ENCODE measurements around the gene RTP2.

The RTP2 gene

GRCh38 chr3:187702507-187703033, at the start of gene RTP2:
Gene RTP2, minus strand, starts transcription at chr3:187702557. Its CDS starts 429 bp downstream, at chr3:187702128.
- DNase-seq = no peak

- DNase-seq = no peak
Measured at GRCh38 chr3:187750513-187751123, 48.3 kb upstream of the RTP2 start.

- DNase-seq = no peak
Measured at GRCh38 chr3:187750006-187750512, 47.7 kb upstream of the RTP2 start.

DNA sequence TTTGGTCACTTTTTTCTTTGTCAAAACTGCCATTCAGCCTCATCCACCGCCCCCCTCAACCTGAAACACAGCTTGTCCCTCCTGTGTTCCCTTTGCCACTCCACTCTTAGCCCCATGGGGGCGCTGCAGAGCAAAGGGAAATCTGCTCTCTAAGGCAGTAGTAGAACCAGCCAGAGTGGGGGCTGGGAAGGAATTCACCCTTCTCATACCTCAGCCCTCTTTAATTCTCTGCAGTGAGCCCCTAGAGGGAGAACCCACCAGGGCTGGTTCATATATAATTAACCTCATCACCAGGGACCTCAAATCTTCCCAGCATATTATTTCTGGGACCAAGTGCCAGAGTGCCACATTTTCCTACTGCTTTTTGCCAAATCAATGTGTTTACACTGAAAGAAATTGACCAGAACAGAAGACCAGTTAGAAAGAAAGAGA, 45.7 kb upstream of the RTP2 start:
- peak; percentile 47 to 62 for DNase-seq

GRCh38 chr3:187747506-187747905, 45.1 kb upstream of the RTP2 start:
- no peak for DNase-seq

DNA sequence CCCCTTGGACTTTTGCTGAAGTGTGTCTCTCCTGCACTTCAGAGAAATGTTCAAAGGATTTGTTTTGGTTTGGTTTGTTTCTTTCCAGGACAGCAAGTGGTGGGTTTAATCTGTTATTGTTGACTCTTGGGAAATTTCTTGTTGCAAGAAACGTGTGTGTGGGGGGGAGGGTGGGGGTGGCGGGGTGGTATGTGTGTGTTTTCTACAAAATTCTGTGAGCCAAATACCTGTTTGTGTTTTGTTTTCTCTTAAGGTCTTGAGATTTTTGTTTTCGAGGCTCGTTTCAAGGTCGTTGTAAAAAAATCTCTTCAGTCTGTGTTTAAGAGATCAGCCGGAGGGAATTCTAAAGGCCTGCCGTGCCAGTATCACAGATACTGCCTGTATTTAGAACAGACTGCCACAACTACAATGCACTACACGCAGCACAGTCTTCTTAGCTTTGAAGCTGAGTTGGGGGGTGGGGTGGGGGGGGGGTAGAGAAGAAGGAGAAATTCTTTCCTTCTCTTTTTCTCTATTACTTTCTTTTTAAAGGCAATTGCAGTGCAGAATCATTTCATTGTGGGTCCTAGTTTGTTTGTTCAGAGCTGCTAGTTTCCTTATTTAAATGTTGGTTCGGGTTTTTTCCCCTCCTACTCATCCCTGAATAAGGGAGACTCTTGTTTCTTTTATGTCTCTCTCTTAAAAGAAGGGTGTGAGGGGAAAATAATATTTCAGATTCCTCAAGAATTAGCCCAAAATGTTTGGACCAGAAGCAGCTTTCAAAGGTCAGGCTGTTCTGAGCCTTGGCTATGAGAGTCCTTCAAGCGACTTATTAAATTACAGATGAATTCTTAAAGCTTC, 44.3 kb upstream of the RTP2 start:
- no peak for DNase-seq

DNA sequence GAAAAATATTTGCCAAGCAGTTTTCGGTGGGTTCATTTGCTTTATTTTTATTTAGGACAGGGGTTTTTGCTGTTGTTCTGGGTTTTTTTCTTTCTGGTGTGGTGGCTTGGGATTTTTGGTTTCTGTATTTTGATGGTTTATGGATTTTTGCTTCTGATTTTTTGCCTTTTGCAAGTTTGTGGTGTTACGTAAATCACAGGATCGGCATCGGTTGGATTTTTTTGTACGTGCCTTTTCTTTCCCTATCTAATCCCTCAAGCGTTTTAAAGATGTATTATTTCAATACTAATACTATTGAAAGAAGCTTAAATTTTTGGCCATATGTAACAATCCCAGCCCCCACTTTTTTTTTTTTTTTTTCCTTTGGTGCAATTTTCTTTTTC, 43.7 kb upstream of the RTP2 start:
- DNase-seq = no peak

GRCh38 chr3:187745201-187746058, 43.1 kb upstream of the RTP2 start, which contains the start of gene BCL6:
Gene BCL6, minus strand, starts transcription at chr3:187745468. Its CDS starts 11,775 bp downstream, at chr3:187733693.
- DNase-seq = peak; percentile 90 to 93

- DNase-seq = peak; percentile 53 to 55
Measured at GRCh38 chr3:187744169-187745151, 42.1 kb upstream of the RTP2 start.

DNA sequence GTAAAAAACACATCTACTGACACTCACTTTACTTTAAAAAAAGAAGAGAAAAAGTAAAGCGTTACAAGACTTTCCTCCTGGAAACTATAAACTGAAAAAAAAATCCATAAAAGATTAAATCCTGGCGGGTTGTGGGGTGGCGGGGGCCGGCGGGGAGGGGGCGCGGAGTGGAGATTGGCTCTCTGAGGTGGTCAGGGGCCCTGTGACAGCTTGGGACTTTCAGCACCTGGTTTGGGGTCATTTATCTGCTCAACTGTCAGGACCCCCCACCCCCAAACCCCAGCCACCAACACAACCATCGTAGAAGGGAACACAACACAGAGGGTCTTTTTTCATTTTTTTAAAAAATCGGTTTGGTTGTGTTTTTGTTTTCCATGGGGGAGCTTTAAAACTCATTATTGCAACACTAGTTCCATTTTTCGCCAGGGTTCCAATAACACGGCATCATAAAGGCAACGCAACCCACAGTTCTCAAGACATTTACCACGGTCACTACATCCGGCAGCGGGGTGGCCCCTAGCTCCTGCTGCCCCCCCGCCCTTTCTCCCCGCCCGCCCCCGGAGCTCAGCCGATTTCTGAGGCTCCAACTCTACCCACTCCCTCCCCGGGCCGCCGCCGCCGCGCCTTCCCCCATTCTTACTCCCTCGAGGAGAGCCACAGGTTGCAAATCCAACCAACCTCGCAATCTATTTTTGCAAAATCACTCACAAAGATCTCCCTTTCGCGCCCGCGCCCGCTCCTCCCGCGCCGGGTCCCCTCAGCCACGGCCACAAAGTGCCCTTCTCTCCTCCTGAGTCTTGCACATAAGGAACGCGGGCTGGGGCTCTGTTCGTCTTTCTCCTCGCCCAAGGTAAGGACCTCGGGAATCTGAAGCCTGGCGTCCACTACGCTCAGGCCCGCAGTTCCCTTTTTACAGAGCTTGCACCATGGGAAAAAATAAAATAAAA, 41.1 kb upstream of the RTP2 start:
- DNase-seq = peak in 1 of 2 donors; percentile 53

DNA sequence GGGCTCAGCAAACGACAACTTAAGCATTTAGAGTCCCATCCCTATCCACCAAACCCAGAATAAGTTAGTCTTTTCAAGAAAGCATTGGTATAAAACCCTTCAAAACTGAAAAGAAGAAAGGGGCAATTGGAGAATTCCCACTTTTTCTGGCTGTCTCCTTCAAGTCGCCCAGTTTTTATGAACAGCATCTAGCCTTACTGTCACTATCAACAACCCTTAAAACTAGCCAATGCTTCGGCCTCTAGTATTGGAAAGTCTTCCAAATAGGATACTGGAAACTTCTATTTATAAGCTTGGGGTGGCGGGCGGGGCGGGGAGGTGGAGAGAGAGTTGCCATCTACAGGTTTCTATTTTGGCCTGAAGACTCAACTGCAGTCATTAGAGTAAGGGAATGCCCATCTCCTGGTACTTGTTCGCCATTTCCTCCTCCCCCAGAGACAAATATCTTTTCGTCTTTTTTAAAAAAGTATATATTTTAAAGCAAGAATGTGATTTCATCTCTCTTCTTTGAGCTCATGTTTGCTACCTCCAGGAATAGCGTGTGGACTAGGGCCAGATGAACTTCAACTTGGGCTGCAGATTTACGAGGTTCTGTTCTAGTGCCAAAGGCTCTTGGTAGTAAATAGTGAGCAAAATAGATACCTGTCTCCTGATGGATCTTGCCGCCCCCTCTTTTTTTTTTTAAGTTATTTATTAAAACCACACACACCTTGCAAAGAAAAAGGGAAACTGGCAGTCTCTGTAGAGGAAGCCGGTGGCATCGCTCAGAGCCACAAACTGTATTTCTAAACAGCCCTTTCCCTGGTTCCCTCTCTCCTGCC, 40.2 kb upstream of the RTP2 start:
- DNase-seq = peak in 1 of 2 donors; percentile 33

- peak; percentile 70 to 74 for DNase-seq
Measured at GRCh38 chr3:187741403-187742350, 39.3 kb upstream of the RTP2 start.

GRCh38 chr3:187740421-187741399, 38.4 kb upstream of the RTP2 start:
- peak; percentile 14 to 70 for DNase-seq

GRCh38 chr3:187739561-187740332, 37.4 kb upstream of the RTP2 start:
- peak; percentile 62 to 67 for DNase-seq

DNA sequence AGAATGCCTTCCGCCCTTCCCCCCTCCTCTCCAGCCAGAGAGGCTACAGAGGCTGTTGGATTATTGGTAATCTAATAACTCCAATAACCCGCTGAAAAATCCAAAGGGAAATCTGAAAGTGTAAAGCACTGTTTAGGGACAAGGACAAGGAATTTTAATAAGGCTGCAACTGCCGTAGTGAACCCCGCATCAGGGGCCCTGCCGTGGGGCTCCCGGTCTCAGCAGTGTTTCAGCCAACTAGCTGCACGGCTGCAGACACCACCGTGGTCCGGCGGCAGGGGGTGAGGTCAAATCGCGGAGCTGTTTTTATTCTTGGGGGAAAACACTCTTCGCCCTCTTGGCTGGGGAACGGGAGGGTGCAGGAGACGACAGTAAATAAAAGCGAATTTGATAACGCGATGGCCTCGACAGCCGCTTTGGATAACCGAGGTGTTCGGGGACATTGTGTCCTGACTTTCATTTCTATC, 36.8 kb upstream of the RTP2 start:
- DNase-seq = peak in 1 of 2 donors; percentile 66

Data from bone marrow (tissue), 2 donors.